ENCODE measurements around the gene RPS6KA1.

Gene RPS6KA1

GRCh38 chr1:26516987-26517765 is 12.4 kb upstream of the RPS6KA1 start:
- Histone ChIP-seq H3K4me1 (ENCODE audit: control insufficient read depth, low read length) (no peaks in the 10 kb centered on the region), H3K27ac (ENCODE audit: low read depth, low read length) (no peak overlapping the region), H3K9me2 (replicated peaks; ENCODE audit: control insufficient read depth, low read length) (no peaks in the 10 kb centered on the region), H3F3A (ENCODE audit: control insufficient read depth, insufficient read depth) (no peaks in the 10 kb centered on the region), H3K9me3 (ENCODE audit: control insufficient read depth, insufficient read depth, low read length) (no peaks in the 10 kb centered on the region), H3K4me3 (ENCODE audit: low read length) (no peak overlapping the region), H3K36me3 (ENCODE audit: control insufficient read depth, low read length) (no peaks in the 10 kb centered on the region), H3K4me2 (ENCODE audit: low read length) (no peak overlapping the region), H4K20me1 (ENCODE audit: control insufficient read depth, insufficient read depth, low read depth, low read length) (no peaks in the 10 kb centered on the region), H3K27me3 (ENCODE audit: control insufficient read depth, low read length) (peaks cover 4% of the 10 kb centered on the region; the same call in 1 of the 2 replicates), H3K79me2 (ENCODE audit: control insufficient read depth, low read length) (no peaks in the 10 kb centered on the region)
- TF ChIP-seq CTCF (IDR thresholded peaks at IDR 0.05; ENCODE audit: low read depth, low read length, poor library complexity, severe bottlenecking): no peak
- TF ChIP-seq EZH2phosphoT487 (IDR thresholded peaks at IDR 0.05; ENCODE audit: borderline replicate concordance, low read length): no peak

GRCh38 chr1:26517766-26518049 is 11.9 kb upstream of the RPS6KA1 start:
- H3K9me3 ChIP-seq (ENCODE audit: control insufficient read depth, insufficient read depth, low read length): no peaks in the 10 kb centered on the region
- H3K4me2 ChIP-seq (ENCODE audit: low read length): no peak overlapping the region
- H3K4me1 ChIP-seq (ENCODE audit: control insufficient read depth, low read length): no peaks in the 10 kb centered on the region
- no peaks in the 10 kb centered on the region for H3K9me2 ChIP-seq (replicated peaks; ENCODE audit: control insufficient read depth, low read length)
- no peaks in the 10 kb centered on the region for H3F3A ChIP-seq (ENCODE audit: control insufficient read depth, insufficient read depth)
- H3K27ac ChIP-seq (ENCODE audit: low read depth, low read length): no peak overlapping the region
- H3K79me2 ChIP-seq (ENCODE audit: control insufficient read depth, low read length): no peaks in the 10 kb centered on the region
- no peak for TF ChIP-seq CTCF (IDR thresholded peaks at IDR 0.05; ENCODE audit: low read depth, low read length, poor library complexity, severe bottlenecking)
- TF ChIP-seq EZH2phosphoT487 (IDR thresholded peaks at IDR 0.05; ENCODE audit: borderline replicate concordance, low read length): no peak
- no peaks in the 10 kb centered on the region for H3K36me3 ChIP-seq (ENCODE audit: control insufficient read depth, low read length)
- H3K4me3 ChIP-seq (ENCODE audit: low read length): no peak overlapping the region
- H4K20me1 ChIP-seq (ENCODE audit: control insufficient read depth, insufficient read depth, low read depth, low read length): no peaks in the 10 kb centered on the region
- H3K27me3 ChIP-seq (ENCODE audit: control insufficient read depth, low read length): peaks cover 4% of the 10 kb centered on the region; the same call in 1 of the 2 replicates

- no peaks in the 10 kb centered on the region for H3K4me1 ChIP-seq (ENCODE audit: control insufficient read depth, low read length)
- H3K9me2 ChIP-seq (replicated peaks; ENCODE audit: control insufficient read depth, low read length): no peaks in the 10 kb centered on the region
- no peaks in the 10 kb centered on the region for H3K9me3 ChIP-seq (ENCODE audit: control insufficient read depth, insufficient read depth, low read length)
- no peak overlapping the region for H3K4me2 ChIP-seq (ENCODE audit: low read length)
- H3K27me3 ChIP-seq (ENCODE audit: control insufficient read depth, low read length): peaks cover 4% of the 10 kb centered on the region; the same call in 1 of the 2 replicates
- H3F3A ChIP-seq (ENCODE audit: control insufficient read depth, insufficient read depth): no peaks in the 10 kb centered on the region
- H4K20me1 ChIP-seq (ENCODE audit: control insufficient read depth, insufficient read depth, low read depth, low read length): no peaks in the 10 kb centered on the region
- no peaks in the 10 kb centered on the region for H3K79me2 ChIP-seq (ENCODE audit: control insufficient read depth, low read length)
- TF ChIP-seq EZH2phosphoT487 (IDR thresholded peaks at IDR 0.05; ENCODE audit: borderline replicate concordance, low read length) (no peak), CTCF (IDR thresholded peaks at IDR 0.05; ENCODE audit: low read depth, low read length, poor library complexity, severe bottlenecking) (no peak)
- H3K36me3 ChIP-seq (ENCODE audit: control insufficient read depth, low read length): no peaks in the 10 kb centered on the region
- no peak overlapping the region for H3K4me3 ChIP-seq (ENCODE audit: low read length)
- no peak overlapping the region for H3K27ac ChIP-seq (ENCODE audit: low read depth, low read length)
These were observed 11.2 kb upstream of the RPS6KA1 start for GRCh38 chr1:26518355-26518754.

All from DOHH2 (cell line).